ENCODE measurements around the gene FGF3. TPM values are rescaled to one million over a fixed set of nuclear protein-coding genes. Genes with fewer than 3 reads are reported as not detected.

The FGF3 gene
- total and polyA plus RNA-seq, 9 of the 15 experiments (the other 6 are each of a cell fraction or from before 2014, with no cell fraction given), result not detected

DNA sequence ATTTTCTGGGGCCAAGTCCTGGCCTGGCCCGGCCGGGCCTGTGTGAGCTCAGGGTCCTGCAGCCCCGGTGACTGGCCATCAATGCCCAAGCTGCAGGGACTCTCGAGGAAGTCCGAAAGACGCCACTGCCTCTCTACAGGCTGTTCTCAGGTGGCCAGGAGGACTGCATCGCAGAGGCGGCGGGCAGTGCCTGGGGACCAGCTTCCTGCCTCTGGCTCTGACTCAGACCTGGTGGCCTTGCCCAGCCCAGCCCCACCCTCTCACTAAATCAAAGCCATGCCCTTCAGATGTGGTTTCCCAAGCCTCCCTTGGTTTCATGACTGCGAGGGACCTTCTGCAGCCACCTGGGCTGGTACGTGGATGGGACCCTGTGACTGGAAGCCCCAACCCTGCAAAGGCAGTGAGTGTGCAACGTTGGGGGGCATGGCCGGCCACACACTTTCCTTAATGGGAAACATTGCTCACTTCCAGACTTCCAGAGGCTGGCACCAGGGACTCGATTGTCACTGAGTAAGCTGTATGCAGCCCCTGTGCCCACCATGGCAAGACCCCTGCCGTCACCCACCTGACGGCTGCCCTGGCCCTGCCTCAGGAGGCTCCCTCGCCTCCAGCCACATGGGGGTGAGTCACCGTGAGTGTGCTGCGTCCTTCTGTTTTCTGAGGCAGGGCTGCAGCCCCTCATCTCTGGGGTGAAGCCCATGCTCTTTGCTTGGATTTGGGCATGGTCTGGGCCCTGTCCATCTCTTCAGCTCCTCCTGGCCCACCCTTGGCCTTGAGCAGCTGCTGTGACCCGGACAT lies 6.0 kb upstream of the FGF3 start (continued):
- TF ChIP-seq RAD21 (CRISPR knock-in tag; conservative IDR thresholded peaks at IDR 0.05 in 1 of 2, IDR thresholded peaks at IDR 0.05 in 1 of 2) (no peak), PML (IDR thresholded peaks at IDR 0.05; ENCODE audit: low read length) (no peak), ELF2 (CRISPR knock-in tag; IDR thresholded peaks at IDR 0.05) (no peak)

DNA sequence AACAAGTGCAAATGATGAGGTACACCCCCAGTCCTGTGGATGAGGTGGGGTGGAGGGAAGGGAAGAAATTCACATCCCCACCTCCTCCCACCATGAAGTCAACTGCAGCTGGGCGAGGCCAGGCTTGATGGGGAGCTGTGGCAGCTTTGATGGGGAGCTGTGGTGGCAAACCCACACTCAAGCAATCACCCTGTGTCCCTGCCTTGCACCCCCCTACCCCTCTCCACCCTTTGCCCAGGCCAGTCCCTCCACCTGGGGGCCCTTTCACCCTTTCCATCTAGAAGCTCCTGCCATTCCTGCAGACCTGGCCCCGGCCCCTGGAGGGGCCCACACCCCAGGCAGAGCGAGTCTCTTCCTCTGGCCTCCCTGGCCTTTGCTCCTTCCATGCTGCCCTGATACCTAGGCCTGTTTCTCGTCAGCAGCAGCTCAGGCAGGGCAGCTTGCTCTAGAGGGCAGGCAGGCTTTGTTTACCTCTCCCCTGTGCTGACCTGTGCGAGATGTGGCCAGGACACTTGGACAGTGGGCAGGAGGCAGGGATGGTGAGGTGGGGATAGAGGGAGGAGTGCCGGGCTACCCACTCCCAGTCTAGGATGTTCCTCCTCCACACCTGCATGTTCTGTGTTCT lies 4.5 kb upstream of the FGF3 start:
- Histone ChIP-seq H4K20me1 (replicated peaks; ENCODE audit: control insufficient read depth, insufficient read depth, low read length) (peaks cover 9% of the 10 kb centered on the region), H3K4me3 (no peak overlapping the region), H2AFZ (ENCODE audit: low read depth, low read length) (no peak overlapping the region), H3K9me1 (ENCODE audit: control insufficient read depth, insufficient read depth, low read length) (no peaks in the 10 kb centered on the region), H3K4me2 (ENCODE audit: insufficient read depth, low read length) (no peak overlapping the region), H3K79me2 (ENCODE audit: control insufficient read depth, insufficient read depth, low read length) (no peaks in the 10 kb centered on the region), H3K27me3 (ENCODE audit: control insufficient read depth in 2 of 2, insufficient read depth in 2 of 2, low read length in 2 of 2) (peaks cover 13 to 77% of the 10 kb centered on the region in 2 experiments; a peak in 4 of 5 replicates), H3K27ac (ENCODE audit: extremely low read depth, low read depth, low read length) (no peak overlapping the region), H3K9me3 (replicated peaks; ENCODE audit: control insufficient read depth, insufficient read depth, low read depth, low read length) (no peaks in the 10 kb centered on the region), H3K4me1 (replicated peaks in 1 of 2; ENCODE audit: control insufficient read depth in 2 of 2, insufficient read depth in 2 of 2, low read length in 2 of 2) (peaks cover 0 to 5% of the 10 kb centered on the region in 2 experiments; a peak in 1 of 5 replicates), H3K9ac (ENCODE audit: insufficient read depth in 1 of 2, low read depth in 2 of 2, low read length in 2 of 2) (no peak overlapping the region), H3K36me3 (ENCODE audit: control insufficient read depth, insufficient read depth, low read length) (no peaks in the 10 kb centered on the region)
- POLR2A ChIA-PET, result interaction anchor here (0.6 to 1.0 kb wide), 4 partner anchors 60 to 361 kb away, joined by 3 read pairs; no protein-coding TSS in a partner anchor
- in situ Hi-C loops (cut with MboI) (no loop called here), intact Hi-C loops (cut with micrococcal nuclease) (no loop called here)
- DNase-seq (ENCODE audit: extremely low read depth in 1 of 4, low spot score in 3 of 4), result no peak
- no TSS peak for BruUV-seq (replicated peaks)
- CTCF ChIA-PET (ENCODE audit: low intra/inter-chr PET ratio), result no interaction called here
- no peak for FAIRE-seq
- TF ChIP-seq EWSR1 (IDR thresholded peaks at IDR 0.05; ENCODE audit: borderline replicate concordance, low read depth, partially characterized antibody) (no peak), XRCC5 (IDR thresholded peaks at IDR 0.05; ENCODE audit: low read depth, low read length) (no peak), EP400 (IDR thresholded peaks at IDR 0.05) (no peak), ZFP1 (CRISPR knock-in tag; IDR thresholded peaks at IDR 0.05) (no peak), HMG20A (CRISPR knock-in tag; conservative IDR thresholded peaks at IDR 0.05) (no peak), ZBED1 (IDR thresholded peaks at IDR 0.05) (no peak), KDM4B (IDR thresholded peaks at IDR 0.05; ENCODE audit: borderline replicate concordance in 2 of 2, low read depth in 1 of 2) (no peak), RFX1 (IDR thresholded peaks at IDR 0.05) (no peak), SMARCB1 (IDR thresholded peaks at IDR 0.05; ENCODE audit: insufficient read length, low read depth) (no peak), RBM17 (IDR thresholded peaks at IDR 0.05; ENCODE audit: borderline replicate concordance, low read depth, low read length) (no peak), SREBF2 (CRISPR knock-in tag; IDR thresholded peaks at IDR 0.05) (no peak), MCM2 (IDR thresholded peaks at IDR 0.05; ENCODE audit: low read depth) (no peak)
- TF ChIP-seq, protein P1, sequence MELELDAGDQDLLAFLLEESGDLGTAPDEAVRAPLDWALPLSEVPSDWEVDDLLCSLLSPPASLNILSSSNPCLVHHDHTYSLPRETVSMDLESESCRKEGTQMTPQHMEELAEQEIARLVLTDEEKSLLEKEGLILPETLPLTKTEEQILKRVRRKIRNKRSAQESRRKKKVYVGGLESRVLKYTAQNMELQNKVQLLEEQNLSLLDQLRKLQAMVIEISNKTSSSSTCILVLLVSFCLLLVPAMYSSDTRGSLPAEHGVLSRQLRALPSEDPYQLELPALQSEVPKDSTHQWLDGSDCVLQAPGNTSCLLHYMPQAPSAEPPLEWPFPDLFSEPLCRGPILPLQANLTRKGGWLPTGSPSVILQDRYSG (tag; conservative IDR thresholded peaks at IDR 0.05; ENCODE audit: low read depth), result no peak
- TF ChIP-seq, protein P2, sequence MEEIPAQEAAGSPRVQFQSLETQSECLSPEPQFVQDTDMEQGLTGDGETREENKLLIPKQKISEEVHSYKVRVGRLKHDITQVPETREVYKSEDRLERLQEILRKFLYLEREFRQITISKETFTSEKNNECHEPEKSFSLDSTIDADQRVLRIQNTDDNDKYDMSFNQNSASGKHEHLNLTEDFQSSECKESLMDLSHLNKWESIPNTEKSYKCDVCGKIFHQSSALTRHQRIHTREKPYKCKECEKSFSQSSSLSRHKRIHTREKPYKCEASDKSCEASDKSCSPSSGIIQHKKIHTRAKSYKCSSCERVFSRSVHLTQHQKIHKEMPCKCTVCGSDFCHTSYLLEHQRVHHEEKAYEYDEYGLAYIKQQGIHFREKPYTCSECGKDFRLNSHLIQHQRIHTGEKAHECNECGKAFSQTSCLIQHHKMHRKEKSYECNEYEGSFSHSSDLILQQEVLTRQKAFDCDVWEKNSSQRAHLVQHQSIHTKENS (CRISPR knock-in tag; IDR thresholded peaks at IDR 0.05), result no peak
- ATAC-seq, result no peak
- WGBS (ENCODE audit: insufficient coverage, low coverage, missing lambda C conversion rate), result 0% methylated on average over 6 of the region's 6 CpGs

Measured in K562 (cell line).